Measurements from ENCODE around the gene MPP3.

MPP3 gene

GRCh38 chr17:43831633-43832032 is 1.3 kb downstream of the MPP3 start:
- DNase-seq, result no peak

- DNase-seq, result no peak
Measured at GRCh38 chr17:43830510-43831140, 2.3 kb downstream of the MPP3 start.

- DNase-seq, result no peak
Measured at GRCh38 chr17:43829738-43830137, 3.2 kb downstream of the MPP3 start.

GRCh38 chr17:43827596-43827995 is 5.3 kb downstream of the MPP3 start:
- no peak for DNase-seq

GRCh38 chr17:43826206-43826605 is 6.7 kb downstream of the MPP3 start:
- no peak for DNase-seq

GRCh38 chr17:43825567-43825966 is 7.4 kb downstream of the MPP3 start:
- DNase-seq, result no peak

- DNase-seq, result no peak
Measured at GRCh38 chr17:43823350-43824084, 9.4 kb downstream of the MPP3 start.

GRCh38 chr17:43822570-43823190 is 10.3 kb downstream of the MPP3 start:
- no peak for DNase-seq

- no peak for DNase-seq
Measured at GRCh38 chr17:43820759-43821158, 12.2 kb downstream of the MPP3 start.

GRCh38 chr17:43818966-43819365 is 14.0 kb downstream of the MPP3 start:
- DNase-seq, result no peak

- no peak for DNase-seq
Measured at GRCh38 chr17:43817826-43818225, 15.1 kb downstream of the MPP3 start.

- DNase-seq, result no peak
Measured at GRCh38 chr17:43816336-43817320, 16.3 kb downstream of the MPP3 start.

- DNase-seq, result no peak
Measured at GRCh38 chr17:43814714-43815113, 18.2 kb downstream of the MPP3 start.

GRCh38 chr17:43814026-43814425 is 18.9 kb downstream of the MPP3 start:
- no peak for DNase-seq

- no peak for DNase-seq
Measured at GRCh38 chr17:43813386-43813785, 19.6 kb downstream of the MPP3 start.

- DNase-seq, result no peak
Measured at GRCh38 chr17:43812396-43813265, 20.3 kb downstream of the MPP3 start.

- no peak for DNase-seq
Measured at GRCh38 chr17:43810823-43811222, 22.1 kb downstream of the MPP3 start.

- no peak for DNase-seq
Measured at GRCh38 chr17:43810226-43810715, 22.7 kb downstream of the MPP3 start.

GRCh38 chr17:43809121-43809520 is 23.8 kb downstream of the MPP3 start:
- DNase-seq, result no peak

GRCh38 chr17:43808076-43808475 is 24.9 kb downstream of the MPP3 start:
- no peak for DNase-seq

- no peak for DNase-seq
Measured at GRCh38 chr17:43805117-43805516, 27.8 kb downstream of the MPP3 start.

- no peak for DNase-seq
Measured at GRCh38 chr17:43803758-43804157, 29.2 kb downstream of the MPP3 start.
